ENCODE measurements around the gene MYBPC2.

MYBPC2 gene

GRCh38 chr19:50460161-50460765, 27.6 kb downstream of the MYBPC2 start:
- H3K4me3 ChIP-seq (replicated peaks; ENCODE audit: low read depth, low read length) = peak overlapping the region; percentile 14
- peak; percentile 79 for DNase-seq (ENCODE audit: extremely low read depth, insufficient read length)

GRCh38 chr19:50461066-50461875, 28.6 kb downstream of the MYBPC2 start:
- TF ChIP-seq CTCF (IDR thresholded peaks at IDR 0.05; ENCODE audit: insufficient read depth, low read length, poor library complexity, severe bottlenecking) = peak; percentile 83

More at GRCh38 chr19:50460161-50460765, 27.6 kb downstream of the MYBPC2 start:
- Histone ChIP-seq H3K36me3 (ENCODE audit: control insufficient read depth, insufficient read depth, low read length) (no peaks in the 10 kb centered on the region), H3K27me3 (replicated peaks; ENCODE audit: control insufficient read depth, insufficient read depth, low read length) (no peaks in the 10 kb centered on the region)
- peak; percentile 44 for TF ChIP-seq CTCF (IDR thresholded peaks at IDR 0.05; ENCODE audit: insufficient read depth, low read length, poor library complexity, severe bottlenecking)

GRCh38 chr19:50462970-50463369, 30.3 kb downstream of the MYBPC2 start:
- no peak for TF ChIP-seq CTCF (IDR thresholded peaks at IDR 0.05; ENCODE audit: insufficient read depth, low read length, poor library complexity, severe bottlenecking)
- H3K36me3 ChIP-seq (ENCODE audit: control insufficient read depth, insufficient read depth, low read length) = no peaks in the 10 kb centered on the region
- DNase-seq (ENCODE audit: extremely low read depth, insufficient read length) = no peak
- H3K4me3 ChIP-seq (replicated peaks; ENCODE audit: low read depth, low read length) = no peak overlapping the region
- H3K27me3 ChIP-seq (replicated peaks; ENCODE audit: control insufficient read depth, insufficient read depth, low read length) = no peaks in the 10 kb centered on the region

More at GRCh38 chr19:50461066-50461875, 28.6 kb downstream of the MYBPC2 start:
- DNase-seq (ENCODE audit: extremely low read depth, insufficient read length) = peak; percentile 73
- no peaks in the 10 kb centered on the region for H3K27me3 ChIP-seq (replicated peaks; ENCODE audit: control insufficient read depth, insufficient read depth, low read length)
- no peaks in the 10 kb centered on the region for H3K36me3 ChIP-seq (ENCODE audit: control insufficient read depth, insufficient read depth, low read length)
- no peak overlapping the region for H3K4me3 ChIP-seq (replicated peaks; ENCODE audit: low read depth, low read length)

- no peak for TF ChIP-seq CTCF (IDR thresholded peaks at IDR 0.05; ENCODE audit: insufficient read depth, low read length, poor library complexity, severe bottlenecking)
- Histone ChIP-seq H3K27me3 (replicated peaks; ENCODE audit: control insufficient read depth, insufficient read depth, low read length) (no peaks in the 10 kb centered on the region; the same call in 1 of the 2 replicates), H3K36me3 (ENCODE audit: control insufficient read depth, insufficient read depth, low read length) (no peaks in the 10 kb centered on the region), H3K4me3 (replicated peaks; ENCODE audit: low read depth, low read length) (no peak overlapping the region)
- no peak for DNase-seq (ENCODE audit: extremely low read depth, insufficient read length)
These were observed 31.7 kb downstream of the MYBPC2 start for GRCh38 chr19:50464348-50464747.

GRCh38 chr19:50465000-50465399, 32.3 kb downstream of the MYBPC2 start:
- no peaks in the 10 kb centered on the region for H3K36me3 ChIP-seq (ENCODE audit: control insufficient read depth, insufficient read depth, low read length)

More at GRCh38 chr19:50465000-50465399, 32.3 kb downstream of the MYBPC2 start:
- no peak for DNase-seq (ENCODE audit: extremely low read depth, insufficient read length)
- no peak overlapping the region for H3K4me3 ChIP-seq (replicated peaks; ENCODE audit: low read depth, low read length)
- no peaks in the 10 kb centered on the region; the same call in 1 of the 2 replicates for H3K27me3 ChIP-seq (replicated peaks; ENCODE audit: control insufficient read depth, insufficient read depth, low read length)
- no peak for TF ChIP-seq CTCF (IDR thresholded peaks at IDR 0.05; ENCODE audit: insufficient read depth, low read length, poor library complexity, severe bottlenecking)
